HG03025 (cell line): ENCODE results near the gene CLTCL1.
A peak's percentile ranks its signal among the peaks of the same experiment; 100 is the strongest.

Experiments
- ATAC-seq: cut with Tn5 transposase; IDR thresholded peaks from one replicate; pipeline ENCODE4 v1.9.1; 2021; ENCODE audit warnings: mild to moderate bottlenecking, moderate library complexity; ENCODE audit not compliant: unreplicated experiment, low FRiP score

Gene CLTCL1

DNA sequence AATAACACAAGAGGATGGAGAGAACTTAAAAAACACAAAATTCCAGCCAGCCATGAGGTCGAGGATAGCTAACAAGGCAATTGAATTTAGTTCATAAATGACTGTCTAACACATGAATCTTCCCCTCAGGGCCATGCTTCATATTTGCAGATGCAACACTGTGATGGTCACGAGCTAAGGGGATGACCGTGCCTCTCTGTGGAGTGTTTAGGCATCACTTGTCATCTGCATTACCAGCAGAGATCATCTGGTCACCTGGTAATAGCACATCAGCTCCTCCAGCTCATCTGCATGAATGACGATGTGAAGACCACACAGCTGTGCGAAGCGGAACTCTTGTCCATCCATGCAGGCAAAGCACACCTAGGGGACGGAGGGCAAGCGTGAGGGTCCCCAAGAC lies 92.0 kb downstream of the CLTCL1 start:
- no peak for ATAC-seq

DNA sequence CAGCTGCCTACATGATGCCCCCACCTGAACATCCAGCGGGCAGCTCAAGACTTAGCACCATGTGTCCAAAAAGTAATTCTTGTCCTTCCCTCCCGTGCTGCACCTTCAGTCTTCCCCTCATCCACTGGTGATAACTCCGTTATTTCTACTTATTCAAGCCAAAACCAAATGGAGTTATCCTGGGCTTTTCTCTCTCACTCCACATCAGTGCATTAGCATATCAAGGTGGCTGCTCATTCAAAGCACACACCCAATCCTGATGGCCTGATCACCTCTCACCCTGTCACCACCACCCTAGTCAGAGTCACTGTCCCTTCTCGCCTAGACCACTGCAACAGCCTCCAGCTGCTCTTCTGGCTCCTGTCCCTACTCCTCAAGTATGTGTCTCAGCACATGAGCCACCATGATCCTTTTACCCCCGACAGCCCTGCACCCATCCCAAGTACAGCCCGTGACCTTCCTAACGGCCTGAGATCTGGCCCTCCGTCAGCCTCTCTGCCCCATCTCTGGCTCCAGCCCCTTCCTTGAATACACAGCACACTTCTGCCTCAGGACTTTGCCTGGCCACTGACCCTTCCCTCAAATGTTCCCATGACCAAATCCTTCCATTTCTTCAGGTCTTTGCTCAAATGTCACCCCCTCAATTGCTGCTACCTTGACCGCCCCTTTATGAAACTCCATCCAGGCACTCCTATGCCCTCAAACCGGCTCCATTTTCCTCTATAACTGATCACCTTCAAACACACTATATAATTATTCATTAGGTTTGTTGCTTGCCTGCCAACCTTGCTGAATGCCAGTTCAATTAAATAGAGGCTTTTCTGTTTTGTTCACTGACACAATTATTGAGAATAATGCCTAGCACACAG lies 93.3 kb downstream of the CLTCL1 start:
- no peak for ATAC-seq

DNA sequence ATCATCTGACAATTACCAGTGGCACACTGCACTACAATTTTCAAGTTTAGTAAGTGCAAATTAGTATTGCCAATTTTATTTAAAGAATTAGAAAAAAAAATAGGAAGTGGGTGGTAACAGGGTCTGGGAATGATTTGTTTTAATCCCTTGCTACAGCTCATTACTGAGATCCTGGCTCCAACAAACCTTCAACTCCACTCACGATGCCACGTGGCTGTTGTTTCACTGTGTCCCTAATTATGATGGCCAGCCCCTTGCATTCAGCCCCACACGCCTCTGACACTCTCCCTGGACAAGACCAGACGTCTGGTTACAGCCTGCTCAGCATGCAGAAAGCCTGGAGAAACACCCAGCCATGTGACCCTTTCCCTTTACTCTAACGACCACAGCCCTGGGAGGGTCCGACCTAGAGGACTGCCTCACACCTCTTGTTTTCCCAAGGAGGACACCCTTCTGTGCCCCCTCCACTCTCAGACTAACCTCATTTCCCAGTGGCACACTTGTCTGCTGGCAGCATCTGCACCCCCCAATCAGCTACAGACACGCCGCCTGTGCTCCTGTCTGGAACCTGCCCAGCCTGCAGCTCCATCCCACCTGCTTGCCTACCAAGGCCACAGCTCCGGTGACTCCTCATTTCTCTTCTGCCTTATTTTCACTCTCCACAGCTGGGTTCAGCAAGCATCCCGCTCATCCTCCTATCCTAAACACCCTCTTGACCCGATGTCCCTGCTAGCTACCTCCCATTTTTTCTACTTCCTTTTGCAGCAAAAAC lies 94.5 kb downstream of the CLTCL1 start:
- no peak for ATAC-seq

GRCh38 chr22:19195796-19196731 lies 95.5 kb downstream of the CLTCL1 start:
- ATAC-seq = no peak

- ATAC-seq = no peak
Measured at GRCh38 chr22:19194766-19195536, 96.6 kb downstream of the CLTCL1 start.

- ATAC-seq = no peak
Measured at GRCh38 chr22:19193879-19194278, 97.6 kb downstream of the CLTCL1 start.

DNA sequence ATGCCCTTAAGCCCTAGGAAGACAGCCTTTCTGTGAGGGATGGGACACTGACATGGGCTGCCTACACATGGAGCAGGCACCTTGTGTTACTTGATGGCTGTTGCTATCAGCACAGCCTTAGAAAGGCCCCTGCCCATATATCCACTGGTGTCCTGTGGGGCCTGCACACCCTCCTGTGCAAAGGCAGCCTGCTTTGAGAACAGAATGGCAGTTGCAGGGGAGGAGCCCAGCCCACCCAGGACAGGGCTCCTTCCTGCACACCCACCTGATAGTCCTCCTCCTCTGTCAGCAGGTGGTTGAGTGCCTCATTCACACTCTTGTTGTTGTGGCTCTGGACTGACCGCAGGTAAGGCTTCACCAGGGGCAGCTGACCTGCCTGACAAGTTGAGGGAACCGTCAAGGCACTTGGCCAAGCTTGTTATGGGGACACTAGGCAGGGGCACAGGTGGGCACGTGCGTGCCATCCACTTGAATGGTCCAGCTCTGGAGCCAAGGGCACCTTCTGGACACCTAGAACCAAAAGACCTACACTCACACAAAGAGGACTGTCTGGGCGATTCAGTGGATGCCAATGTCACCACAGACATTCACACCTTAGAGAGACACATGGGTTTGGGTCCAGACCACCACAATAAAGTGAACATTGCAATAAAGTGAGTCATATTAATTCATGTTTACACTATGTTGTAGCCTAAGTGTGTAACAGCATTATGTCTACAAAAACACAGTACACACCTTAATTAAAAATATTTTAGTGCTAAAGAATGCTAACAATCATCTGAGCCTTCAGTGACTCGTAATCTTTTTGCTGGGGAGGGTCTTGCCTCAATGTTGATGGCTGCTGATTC lies 103.6 kb downstream of the CLTCL1 start:
- no peak for ATAC-seq

DNA sequence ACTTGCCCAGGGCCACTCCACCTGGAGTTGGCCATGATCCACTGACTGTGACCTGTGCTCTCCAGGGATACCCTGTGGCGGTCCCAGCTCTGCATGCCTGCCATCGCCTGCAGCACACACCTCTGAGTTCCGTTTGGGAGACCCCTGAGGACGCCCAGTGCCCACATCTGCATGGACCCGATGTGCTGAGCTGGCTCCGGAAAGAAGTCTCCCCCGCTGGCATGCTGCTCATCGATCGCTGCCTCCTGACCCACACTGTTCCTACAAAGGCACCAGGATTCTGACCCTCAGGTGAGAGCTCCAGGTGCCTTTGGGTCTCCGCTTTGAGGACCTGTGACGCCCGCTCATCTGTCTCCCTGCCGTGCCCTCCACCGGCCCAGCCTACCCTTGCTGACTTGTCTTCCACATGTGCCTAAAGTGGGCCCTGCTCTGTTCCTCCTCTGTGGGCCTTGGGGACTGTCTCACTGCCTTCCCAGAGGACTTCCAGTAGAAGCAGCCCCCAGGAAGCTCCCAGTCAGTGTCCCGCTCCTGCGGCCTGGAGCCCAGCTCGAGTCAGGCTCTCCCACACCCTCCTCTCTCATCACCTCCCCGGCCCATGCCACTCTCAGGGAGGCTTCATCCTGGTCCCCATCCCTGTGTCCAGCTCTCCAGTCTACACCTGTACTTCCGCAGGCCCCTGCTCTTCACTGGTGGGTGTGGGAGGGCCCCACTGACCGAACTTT lies 107.1 kb downstream of the CLTCL1 start:
- ATAC-seq = no peak

DNA sequence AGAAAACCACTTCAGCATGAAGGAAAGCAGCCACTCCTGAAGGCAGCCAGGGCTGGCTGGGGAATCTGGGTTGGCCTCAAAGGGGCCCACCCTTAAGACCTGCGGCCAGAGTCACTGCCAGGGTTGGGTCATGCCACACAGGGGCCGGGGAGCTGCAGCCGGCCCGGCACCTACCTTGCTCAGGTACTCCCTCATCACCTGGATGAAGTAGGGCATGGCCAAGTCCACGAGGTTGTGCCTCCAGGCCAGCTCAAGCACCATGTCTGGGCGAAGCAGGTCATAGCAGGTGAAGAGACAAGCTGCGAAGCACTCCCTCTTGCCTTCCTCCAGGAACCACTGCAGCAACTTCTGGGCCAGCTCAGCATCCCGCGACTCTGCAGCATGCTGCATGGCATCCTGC lies 108.3 kb downstream of the CLTCL1 start:
- no peak for ATAC-seq

DNA sequence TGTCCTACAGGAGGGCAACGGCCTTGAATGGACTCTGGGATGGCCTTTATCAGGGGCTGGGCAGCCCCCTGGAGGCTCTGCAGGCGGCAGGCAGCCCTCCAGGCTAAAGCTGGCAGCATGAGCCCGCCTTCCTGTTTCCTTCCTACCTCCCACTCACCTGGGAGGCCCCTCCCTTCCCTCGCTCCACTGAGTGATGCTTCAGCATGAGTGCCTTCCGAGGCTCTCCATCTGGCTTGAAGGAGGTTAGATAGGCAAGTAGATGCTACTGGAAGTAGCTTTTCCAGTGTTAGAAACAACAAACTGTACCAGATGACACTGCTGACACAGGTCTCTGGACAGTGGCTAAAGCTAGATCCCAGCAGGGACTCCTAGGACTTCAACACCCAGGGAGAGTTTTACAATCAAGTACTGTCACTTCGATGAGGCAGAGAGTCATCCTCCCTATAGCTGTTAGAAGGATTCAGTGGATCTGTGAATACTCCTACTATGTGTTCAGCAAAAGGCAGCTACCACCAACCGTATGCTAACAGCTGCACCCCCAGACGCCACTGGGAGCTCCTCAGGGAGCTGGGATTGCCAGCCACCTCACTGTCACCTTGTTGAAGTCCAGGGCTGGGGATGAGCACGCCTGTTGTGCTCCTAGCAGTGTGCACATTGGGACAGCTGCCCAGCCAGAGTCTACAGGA lies 108.9 kb downstream of the CLTCL1 start:
- ATAC-seq = no peak

DNA sequence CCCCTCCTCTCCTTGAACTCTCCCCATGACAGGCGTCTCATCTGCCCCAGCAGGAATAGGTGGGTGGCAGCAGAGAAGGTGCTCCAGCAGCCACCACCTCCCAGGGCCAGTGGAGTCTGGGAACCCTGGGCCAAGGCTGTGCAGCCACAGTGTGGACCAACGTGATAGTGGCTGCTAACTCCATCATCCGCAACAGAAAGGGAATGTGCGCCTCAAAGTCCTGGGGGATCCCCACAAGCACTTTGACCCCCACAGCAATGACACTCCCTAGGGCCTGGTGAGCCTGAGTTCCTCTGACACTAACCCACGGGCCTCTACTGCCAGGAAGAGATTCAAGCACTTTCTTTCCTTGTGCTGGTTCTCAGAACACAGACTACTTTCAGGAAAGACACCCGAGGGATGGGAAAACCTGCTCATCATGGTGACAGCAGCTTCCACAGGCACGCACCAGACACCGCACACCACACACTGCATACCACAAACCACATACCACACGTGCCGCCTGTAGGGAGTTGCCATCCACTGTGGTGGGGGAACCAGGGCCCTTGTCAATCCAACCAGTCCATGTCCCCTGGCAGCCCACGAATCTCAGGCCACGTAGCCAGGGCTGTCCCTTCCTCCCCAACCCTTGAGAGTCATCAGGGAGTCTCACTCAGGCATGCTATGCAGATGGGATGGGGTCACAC lies 109.6 kb downstream of the CLTCL1 start:
- ATAC-seq = no peak

DNA sequence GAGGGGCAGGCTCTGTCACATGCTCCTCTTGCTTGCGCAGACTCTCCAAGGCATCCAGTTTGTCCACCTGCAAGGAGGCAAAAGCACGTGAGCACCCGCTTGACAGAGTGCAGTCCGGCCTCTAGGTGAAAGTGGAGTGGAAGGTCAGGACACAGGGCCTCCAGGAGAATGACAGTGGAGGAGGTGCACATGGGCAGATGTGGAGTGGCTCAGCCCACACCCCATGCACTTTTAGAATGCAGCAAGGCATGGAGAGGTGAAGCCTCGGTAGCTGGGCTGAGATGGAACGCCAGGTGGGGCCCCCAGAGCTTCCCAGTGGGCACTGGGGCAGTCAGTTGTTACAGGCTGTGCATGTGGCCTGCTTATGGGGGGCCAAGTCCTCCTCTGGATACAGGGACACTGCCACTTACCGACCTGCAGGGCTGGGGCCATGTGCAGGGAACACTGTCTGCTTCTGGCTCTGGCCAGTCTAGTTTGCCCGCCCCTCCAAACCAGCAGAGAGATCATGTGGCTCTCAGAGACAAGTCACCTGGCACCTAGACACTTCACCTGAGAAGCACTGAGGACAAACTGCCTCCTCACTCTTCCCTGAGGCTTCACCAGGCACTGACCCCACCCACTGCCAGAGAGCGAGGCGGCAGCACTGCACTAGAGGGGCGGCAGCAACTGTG lies 110.6 kb downstream of the CLTCL1 start:
- ATAC-seq = no peak

DNA sequence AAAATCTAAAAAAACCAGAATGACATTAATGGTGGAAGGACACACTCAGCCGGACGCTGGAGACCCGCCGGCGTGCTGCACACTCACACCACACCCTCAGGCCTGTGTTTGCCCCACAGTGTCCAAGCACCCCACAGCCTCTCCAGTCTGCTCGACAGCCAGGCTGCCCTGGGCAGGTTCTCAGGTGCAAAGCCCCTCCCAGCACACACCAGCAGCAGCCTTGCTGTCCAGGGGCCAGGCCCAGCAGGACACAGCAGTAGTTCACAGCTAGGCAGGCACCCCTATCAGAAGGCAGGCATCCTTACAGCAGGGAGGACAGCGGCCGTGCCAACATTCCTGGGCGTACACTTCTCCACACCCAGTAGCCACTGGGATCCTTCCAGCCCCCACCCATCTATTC lies 111.3 kb downstream of the CLTCL1 start:
- ATAC-seq = no peak

DNA sequence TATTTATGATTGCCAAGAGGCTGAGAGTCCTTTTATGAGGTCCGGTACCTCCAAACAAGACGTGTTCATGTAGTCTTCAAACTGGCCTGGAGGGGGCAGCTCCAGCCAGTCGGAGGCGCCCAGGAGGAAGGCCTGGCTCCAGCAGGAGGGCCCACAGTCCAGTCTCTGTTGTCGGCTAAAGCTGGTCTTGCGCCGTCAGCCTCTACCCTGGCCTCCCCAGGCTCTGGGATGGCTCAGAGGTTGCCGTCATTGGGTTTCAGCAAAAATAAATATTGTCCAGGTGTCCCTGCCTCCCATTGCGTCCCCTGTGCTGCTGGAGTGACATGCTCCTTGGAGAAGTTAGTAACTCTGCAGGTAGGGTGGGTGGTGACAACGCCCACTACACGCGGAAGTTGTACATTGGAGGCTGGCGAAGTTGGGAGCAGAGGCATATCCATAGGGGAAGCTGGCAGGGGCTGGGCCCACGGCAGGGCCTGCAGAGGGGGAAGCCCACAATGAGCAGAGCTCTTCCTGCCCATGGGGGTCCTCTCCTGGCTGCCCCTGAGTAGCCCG lies 111.9 kb downstream of the CLTCL1 start:
- no peak for ATAC-seq

- ATAC-seq = peak; percentile 57
Measured at GRCh38 chr22:19178657-19179496, 112.6 kb downstream of the CLTCL1 start, which contains the start of gene SLC25A1. SLC25A1 (minus strand) TSS chr22:19178736; CDS start chr22:19178673, 63 bp downstream.
